ENCODE data around the gene SEC16A. TPM values are rescaled to one million over a fixed set of nuclear protein-coding genes. Genes with fewer than 3 reads are reported as not detected.
A peak's percentile ranks its signal among the peaks of the same experiment; 100 is the strongest.

Gene SEC16A
- total RNA-seq, 2 donors from 2014 or later, result 59.0 to 72.8 TPM

DNA sequence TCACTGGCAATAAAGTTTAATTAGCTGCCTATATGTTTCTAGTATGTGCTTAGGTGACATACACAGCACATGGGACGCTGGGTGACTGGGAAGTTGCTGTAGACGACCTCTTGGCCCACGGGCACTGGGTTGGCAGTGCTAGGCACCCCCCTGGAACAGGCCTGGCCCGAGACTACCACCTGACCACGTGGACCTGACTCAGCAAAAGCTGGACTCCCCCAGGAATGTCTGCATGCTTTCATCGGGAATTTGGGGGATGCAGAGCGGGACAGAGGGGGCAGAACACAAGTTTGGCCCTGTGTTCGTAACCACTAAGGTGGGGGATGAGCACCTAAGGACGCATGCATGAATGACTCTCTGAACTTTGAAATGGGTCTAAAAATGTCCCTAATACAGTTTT is 26.6 kb downstream of the SEC16A start:
- H3K36me3 ChIP-seq, result peaks cover 80% of the 10 kb centered on the region
- no peaks in the 10 kb centered on the region for H3K9me3 ChIP-seq
- H3K4me1 ChIP-seq (ENCODE audit: control insufficient read depth in 1 of 2, low read depth in 2 of 2), result no peaks in the 10 kb centered on the region
- H3K27ac ChIP-seq, result no peak overlapping the region
- H3K27me3 ChIP-seq (replicated peaks; ENCODE audit: insufficient read depth), result no peaks in the 10 kb centered on the region
- TF ChIP-seq, protein P1, sequence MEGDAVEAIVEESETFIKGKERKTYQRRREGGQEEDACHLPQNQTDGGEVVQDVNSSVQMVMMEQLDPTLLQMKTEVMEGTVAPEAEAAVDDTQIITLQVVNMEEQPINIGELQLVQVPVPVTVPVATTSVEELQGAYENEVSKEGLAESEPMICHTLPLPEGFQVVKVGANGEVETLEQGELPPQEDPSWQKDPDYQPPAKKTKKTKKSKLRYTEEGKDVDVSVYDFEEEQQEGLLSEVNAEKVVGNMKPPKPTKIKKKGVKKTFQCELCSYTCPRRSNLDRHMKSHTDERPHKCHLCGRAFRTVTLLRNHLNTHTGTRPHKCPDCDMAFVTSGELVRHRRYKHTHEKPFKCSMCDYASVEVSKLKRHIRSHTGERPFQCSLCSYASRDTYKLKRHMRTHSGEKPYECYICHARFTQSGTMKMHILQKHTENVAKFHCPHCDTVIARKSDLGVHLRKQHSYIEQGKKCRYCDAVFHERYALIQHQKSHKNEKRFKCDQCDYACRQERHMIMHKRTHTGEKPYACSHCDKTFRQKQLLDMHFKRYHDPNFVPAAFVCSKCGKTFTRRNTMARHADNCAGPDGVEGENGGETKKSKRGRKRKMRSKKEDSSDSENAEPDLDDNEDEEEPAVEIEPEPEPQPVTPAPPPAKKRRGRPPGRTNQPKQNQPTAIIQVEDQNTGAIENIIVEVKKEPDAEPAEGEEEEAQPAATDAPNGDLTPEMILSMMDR (IDR thresholded peaks at IDR 0.05), result no peak
- H3K4me3 ChIP-seq, result no peak overlapping the region
- ATAC-seq (ENCODE audit: insufficient number of reproducible peaks, low FRiP score, low read depth) (no peak), DNase-seq (ENCODE audit: low spot score) (no peak)

DNA sequence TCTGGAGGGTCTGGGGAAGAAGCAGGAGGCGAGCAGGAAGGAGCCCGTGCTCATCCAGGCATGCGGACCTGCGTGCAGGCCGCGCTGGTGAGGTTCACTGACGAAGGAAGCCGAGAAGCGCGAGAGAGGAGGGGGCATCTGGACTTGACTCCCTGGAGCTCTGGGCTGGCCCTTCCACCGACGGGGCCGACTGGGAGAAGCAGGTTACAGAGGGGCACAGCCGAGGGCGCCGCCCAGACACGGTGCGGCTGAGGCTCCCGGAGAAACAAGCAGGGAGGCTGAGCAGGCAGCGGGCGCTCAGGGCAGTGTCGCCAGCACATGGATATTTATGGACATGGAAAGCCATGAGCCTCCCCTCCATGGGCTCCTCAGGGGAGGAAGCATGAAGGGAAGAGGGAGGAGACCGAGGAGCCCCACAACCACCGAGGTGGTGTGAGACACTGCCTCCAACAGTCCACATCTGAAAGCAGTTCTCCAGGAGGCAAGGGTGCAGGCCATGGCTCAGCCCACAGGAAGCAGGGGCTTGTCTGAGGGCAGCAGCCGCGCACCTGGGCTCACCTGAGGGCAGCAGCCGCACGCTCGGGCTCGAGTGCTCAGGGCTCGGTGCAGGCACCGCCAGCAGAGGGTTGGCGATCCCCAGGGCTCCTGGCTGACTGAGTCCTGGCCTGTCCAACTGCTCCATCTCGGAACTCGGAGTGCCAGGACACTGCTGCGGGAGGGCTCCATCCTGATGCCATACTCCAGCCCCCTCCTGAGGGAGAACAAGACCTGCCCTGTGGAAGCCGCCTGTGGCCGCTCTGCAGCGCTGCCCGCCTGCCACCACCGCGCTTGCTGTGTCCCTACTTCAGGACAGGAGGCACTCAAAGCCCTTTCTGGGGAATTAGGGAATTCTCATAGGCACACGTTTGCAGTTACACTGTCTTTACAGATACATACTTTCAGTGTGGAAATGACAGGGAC is 27.5 kb downstream of the SEC16A start:
- TF ChIP-seq, protein P1 (IDR thresholded peaks at IDR 0.05), result no peak
- Histone ChIP-seq H3K27me3 (replicated peaks; ENCODE audit: insufficient read depth) (no peaks in the 10 kb centered on the region), H3K9me3 (no peaks in the 10 kb centered on the region), H3K4me1 (ENCODE audit: control insufficient read depth in 1 of 2, low read depth in 2 of 2) (no peaks in the 10 kb centered on the region), H3K36me3 (peaks cover 82% of the 10 kb centered on the region), H3K4me3 (no peak overlapping the region), H3K27ac (no peak overlapping the region)
- DNase-seq (ENCODE audit: low spot score) (no peak), ATAC-seq (ENCODE audit: insufficient number of reproducible peaks, low FRiP score, low read depth) (no peak)

DNA sequence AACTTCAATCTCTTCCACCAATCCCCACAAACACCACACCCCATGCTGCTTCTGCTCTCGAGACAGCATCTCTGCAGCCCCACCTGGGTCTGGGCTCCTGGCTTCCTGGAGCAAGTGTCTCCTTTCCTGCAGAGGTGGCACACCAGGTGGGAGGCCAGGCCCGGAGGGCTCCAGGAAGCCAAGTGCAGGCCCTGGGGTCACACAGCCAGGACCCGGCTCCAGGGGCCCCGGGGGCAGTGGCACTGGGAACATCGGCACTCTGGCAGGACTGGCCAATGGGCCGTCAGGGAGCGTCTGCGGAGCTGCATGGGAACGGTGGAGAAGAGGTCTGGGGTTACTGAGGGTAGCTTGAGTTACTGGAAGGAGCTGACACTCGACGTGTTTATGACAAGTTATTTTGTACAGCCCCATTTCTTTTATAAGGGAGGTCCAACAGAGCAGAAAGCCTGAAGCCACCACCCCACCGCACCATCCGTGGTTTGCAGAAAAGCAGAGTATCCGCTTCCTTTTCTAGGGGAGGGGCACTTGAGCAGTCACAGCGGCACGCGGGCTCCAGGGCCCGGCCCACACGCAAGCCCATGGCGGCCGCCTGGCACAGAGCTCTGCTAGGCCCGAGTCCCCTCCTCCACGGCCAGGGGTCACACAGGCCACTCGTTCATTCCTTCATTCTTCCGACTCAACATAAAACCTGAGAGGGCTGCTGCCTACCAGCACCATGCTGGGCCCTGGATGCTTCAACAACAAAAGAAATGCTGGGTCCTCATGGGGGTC is 28.6 kb downstream of the SEC16A start:
- Histone ChIP-seq H3K36me3 (peaks cover 83% of the 10 kb centered on the region), H3K9me3 (no peaks in the 10 kb centered on the region), H3K4me1 (ENCODE audit: control insufficient read depth in 1 of 2, low read depth in 2 of 2) (no peaks in the 10 kb centered on the region), H3K27me3 (replicated peaks; ENCODE audit: insufficient read depth) (no peaks in the 10 kb centered on the region), H3K4me3 (no peak overlapping the region), H3K27ac (no peak overlapping the region)
- TF ChIP-seq, protein P1 (IDR thresholded peaks at IDR 0.05), result no peak
- ATAC-seq (ENCODE audit: insufficient number of reproducible peaks, low FRiP score, low read depth) (no peak), DNase-seq (ENCODE audit: low spot score) (no peak)

DNA sequence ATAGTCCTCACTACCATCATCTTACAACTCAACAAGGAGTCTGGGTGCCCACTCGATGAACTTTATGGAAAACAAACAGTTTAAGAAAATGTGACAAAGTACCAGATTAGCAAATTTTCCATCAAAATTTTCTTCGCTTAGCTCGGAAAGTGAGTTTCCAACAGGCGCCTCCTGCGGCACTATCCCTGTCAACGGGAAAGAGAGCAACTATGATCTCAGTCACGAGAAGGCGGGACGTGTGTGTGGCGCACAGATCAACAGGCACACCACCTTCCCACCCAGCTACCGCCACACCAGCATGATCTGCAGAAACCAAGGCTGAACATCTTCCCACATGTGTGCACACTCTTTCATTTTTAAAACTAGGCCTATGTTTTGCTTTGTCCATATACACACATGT is 29.5 kb downstream of the SEC16A start:
- H3K36me3 ChIP-seq, result peaks cover 82% of the 10 kb centered on the region
- no peak overlapping the region for H3K27ac ChIP-seq
- no peaks in the 10 kb centered on the region for H3K9me3 ChIP-seq
- ATAC-seq (ENCODE audit: insufficient number of reproducible peaks, low FRiP score, low read depth), result no peak
- TF ChIP-seq, protein P1 (IDR thresholded peaks at IDR 0.05), result no peak
- no peaks in the 10 kb centered on the region for H3K4me1 ChIP-seq (ENCODE audit: control insufficient read depth in 1 of 2, low read depth in 2 of 2)
- H3K27me3 ChIP-seq (replicated peaks; ENCODE audit: insufficient read depth), result no peaks in the 10 kb centered on the region
- H3K4me3 ChIP-seq, result no peak overlapping the region
- DNase-seq (ENCODE audit: low spot score), result no peak

DNA sequence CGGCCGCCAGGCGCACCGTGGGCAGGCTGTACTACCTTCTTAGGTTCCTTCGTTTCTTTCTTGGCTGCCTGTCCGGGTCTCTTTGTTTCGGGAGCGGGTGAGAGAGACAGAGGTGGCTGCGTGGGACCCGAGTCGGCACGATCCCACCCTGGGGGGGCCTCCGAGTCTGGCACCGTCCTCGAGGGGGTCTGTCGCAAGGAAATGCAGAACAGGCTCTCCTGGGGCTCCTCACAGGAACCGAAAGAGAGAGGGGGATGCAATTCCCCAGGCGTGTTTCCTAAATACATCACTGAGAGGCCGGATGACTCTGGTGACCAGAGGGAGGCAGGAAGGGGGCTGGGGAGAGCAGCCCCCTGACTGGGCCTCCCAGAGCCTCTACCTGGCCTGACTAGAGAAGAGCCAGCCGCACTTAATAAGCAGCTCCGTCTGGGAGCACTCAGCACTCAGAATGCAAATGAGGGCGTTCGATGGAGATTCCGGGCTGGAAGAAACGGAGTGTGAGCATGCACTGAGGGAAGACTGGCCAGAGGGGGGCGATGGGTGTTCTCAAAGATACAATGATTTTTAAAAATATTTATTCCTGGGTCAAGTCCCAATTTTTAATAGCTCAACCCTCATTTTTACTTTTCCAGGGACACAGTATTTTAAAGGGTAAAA is 31.5 kb downstream of the SEC16A start:
- H3K36me3 ChIP-seq, result peaks cover 83% of the 10 kb centered on the region
- no peak overlapping the region for H3K4me3 ChIP-seq
- H3K27me3 ChIP-seq (replicated peaks; ENCODE audit: insufficient read depth), result no peaks in the 10 kb centered on the region
- H3K27ac ChIP-seq, result no peak overlapping the region
- DNase-seq (ENCODE audit: low spot score) (no peak), ATAC-seq (ENCODE audit: insufficient number of reproducible peaks, low FRiP score, low read depth) (peak; percentile 21)
- no peaks in the 10 kb centered on the region for H3K9me3 ChIP-seq
- TF ChIP-seq, protein P1 (IDR thresholded peaks at IDR 0.05), result no peak
- no peaks in the 10 kb centered on the region for H3K4me1 ChIP-seq (ENCODE audit: control insufficient read depth in 1 of 2, low read depth in 2 of 2)

All from thoracic aorta (tissue), 2 donors.